GM06990 (cell line): ENCODE data around the gene TMEM219.
"Not testable (repeated sequence)": the region's sequence is repeated elsewhere in the genome, so short reads cannot be mapped to it uniquely, and the experiment has no call there.

Source experiments
- DNase-seq: peaks from one replicate; pipeline ENCODE4 v3.0.0-alpha.2; 2011; ENCODE audit not compliant: insufficient read length; ENCODE audit errors: extremely low read depth
- H3K27me3 ChIP-seq: replicated peaks from 2 replicates; pipeline ENCODE4 v1.6.0; 2011; ENCODE audit warnings: low read length; ENCODE audit not compliant: control insufficient read depth, insufficient read depth
- H3K36me3 ChIP-seq: 2 replicates; pipeline ENCODE4 v1.5.1; 2011; ENCODE audit warnings: low read length; ENCODE audit not compliant: control insufficient read depth, insufficient read depth
- H3K4me3 ChIP-seq: replicated peaks from 2 replicates; pipeline ENCODE4 v1.5.1; 2011; ENCODE audit warnings: low read depth, mild to moderate bottlenecking, control low read depth, low read length
- CTCF ChIP-seq: IDR thresholded peaks from 2 replicates; pipeline ENCODE4 v1.5.1; 2011; ENCODE audit warnings: low read length, control low read depth, mild to moderate bottlenecking, inconsistent platforms; ENCODE audit not compliant: insufficient read depth, poor library complexity, severe bottlenecking

Gene TMEM219

DNA sequence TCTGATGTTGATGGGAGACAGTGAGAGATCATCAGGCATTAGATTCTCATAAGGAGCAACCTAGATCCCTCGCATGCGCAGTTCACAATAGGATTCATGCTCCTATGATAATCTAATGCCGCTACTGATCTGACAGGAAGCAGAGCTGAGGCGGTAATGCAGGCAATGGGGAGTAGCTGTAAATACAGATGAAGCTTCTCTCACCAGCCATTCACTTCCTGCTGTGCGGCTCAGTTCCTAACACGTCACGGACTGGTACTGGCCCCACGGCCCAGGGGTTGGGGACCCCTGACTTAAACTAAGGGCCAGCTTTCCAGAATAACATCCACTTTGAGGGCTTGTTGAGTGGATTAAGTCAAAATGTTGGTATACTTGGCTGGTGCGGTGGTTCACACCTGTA, 2.6 kb upstream of the TMEM219 start:
- no peak for DNase-seq

DNA sequence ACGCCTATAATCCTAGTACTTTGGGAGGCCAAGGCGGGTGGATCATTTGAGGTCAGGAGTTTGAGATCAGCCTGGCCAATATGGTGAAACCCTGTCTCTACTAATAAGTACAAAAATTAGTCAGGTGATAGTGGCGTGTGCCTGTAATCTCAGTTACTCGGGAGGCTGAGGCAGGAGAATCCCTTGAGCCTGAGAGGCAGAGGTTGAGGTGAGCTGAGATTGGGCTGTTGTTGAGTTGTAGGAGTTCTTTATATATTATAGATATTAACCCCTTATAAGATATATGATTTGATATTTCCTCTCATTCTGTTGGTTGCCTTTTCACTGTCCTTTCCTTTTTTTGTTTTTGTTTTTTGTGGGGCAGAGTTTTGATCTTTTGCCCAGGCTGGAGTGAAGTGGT, 2.1 kb upstream of the TMEM219 start:
- H3K4me3 ChIP-seq, H3K36me3 ChIP-seq, DNase-seq, H3K27me3 ChIP-seq: not testable (repeated sequence)

More for the DNA sequence above, 2.6 kb upstream of the TMEM219 start:
- no peak overlapping the region for H3K4me3 ChIP-seq
- no peaks in the 10 kb centered on the region for H3K27me3 ChIP-seq
- no peak for TF ChIP-seq CTCF
- H3K36me3 ChIP-seq = no peaks in the 10 kb centered on the region; the same call in 1 of the 2 replicates

- Histone ChIP-seq H3K4me3 (peak overlapping the region; percentile 88; the same call in 1 of the 2 replicates), H3K27me3 (no peaks in the 10 kb centered on the region), H3K36me3 (no peaks in the 10 kb centered on the region; the same call in 1 of the 2 replicates)
- TF ChIP-seq CTCF = no peak
- no peak for DNase-seq
These were observed 776 bp upstream of the TMEM219 start for GRCh38 chr16:29961127-29961478.

DNA sequence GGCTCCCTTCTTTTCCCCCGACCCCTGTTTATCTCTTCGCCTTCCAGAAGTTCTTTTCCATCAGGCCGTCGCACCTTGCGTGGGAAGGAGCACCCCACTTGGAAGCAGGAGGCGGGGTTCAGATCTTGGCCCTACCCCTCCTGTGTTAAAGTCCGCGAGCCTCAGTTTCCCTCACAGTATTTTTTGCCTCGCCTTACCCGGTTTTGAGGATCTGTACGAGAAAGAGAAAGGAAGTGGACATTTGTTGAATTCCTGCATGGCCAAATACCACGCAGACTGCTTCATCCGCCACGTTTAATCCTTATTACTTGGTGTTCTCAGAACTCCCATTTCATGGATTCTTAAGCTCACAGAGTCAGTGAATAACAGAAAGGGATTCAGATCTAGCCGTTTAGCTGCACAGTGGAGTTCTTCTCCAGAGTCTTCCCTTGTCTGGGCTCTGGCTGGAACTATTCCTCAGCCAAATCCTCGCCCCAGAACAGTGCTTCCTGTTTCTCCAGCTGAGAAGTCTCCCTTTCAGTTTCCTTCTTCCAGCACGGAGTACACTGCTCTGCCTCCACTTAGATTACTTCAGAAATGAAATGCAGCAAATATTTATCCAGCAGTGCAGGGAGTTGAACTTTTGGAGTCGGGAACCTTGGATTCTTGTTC, 590 bp downstream of the TMEM219 start:
- no peak for DNase-seq
- no peaks in the 10 kb centered on the region for H3K27me3 ChIP-seq
- peak overlapping the region; percentile 88 for H3K4me3 ChIP-seq
- no peaks in the 10 kb centered on the region; the same call in none of the 2 replicates for H3K36me3 ChIP-seq
- TF ChIP-seq CTCF = no peak

- DNase-seq = no peak
- Histone ChIP-seq H3K27me3 (no peaks in the 10 kb centered on the region), H3K36me3 (peaks cover 2% of the 10 kb centered on the region), H3K4me3 (peak overlapping the region; percentile 88)
- TF ChIP-seq CTCF = no peak
These were observed 1.3 kb downstream of the TMEM219 start for GRCh38 chr16:29963021-29963743.

DNA sequence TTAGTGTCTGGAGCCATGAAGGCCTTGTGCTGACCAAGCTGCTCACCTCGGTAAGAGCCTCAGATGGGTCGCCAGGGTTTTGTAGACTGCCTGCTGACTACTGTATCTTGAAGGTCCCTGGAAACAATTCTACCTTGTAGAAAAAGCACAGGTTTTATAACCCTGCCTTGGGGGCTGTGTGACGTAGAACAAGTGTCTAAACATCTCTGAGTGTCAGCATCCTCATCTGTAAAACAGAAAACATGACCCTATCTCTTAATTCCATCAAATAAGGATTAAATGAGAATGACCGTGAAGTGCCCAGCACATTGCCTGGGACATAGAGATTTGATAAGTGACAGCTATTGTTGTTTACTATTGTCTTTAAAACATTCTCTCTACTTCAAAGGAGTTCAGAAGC, 6.3 kb downstream of the TMEM219 start:
- Histone ChIP-seq H3K36me3 (peaks cover 2% of the 10 kb centered on the region), H3K4me3 (no peak overlapping the region), H3K27me3 (no peaks in the 10 kb centered on the region)
- TF ChIP-seq CTCF = no peak
- DNase-seq = no peak
